Measurements from ENCODE around the gene VTI1A. TPM values are rescaled to one million over a fixed set of nuclear protein-coding genes. Genes with fewer than 3 reads are reported as not detected.

Gene VTI1A
- total and polyA plus RNA-seq, 2 of the 8 experiments (the other 6 are each of a cell fraction or from before 2014, with no cell fraction given): 6.0 to 20.0 TPM

DNA sequence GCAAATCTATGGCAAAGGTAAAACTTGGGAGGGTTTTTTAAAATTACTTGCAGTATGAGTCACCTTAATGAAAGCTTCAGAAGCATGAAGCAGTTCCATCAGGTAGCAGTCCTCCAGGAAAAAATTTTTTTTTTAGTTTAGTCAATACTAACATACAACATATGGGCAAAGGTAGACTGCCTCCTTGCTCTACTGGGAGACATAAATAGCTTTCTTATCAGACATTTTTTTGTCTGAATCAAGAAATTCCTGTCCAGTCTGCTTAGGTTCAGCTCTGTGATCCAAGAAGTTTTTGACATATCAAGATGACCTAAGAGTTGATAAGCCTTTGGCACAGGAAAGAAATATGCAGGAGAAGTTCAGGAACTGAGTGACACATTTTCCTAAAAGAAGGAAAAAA is 331.6 kb downstream of the VTI1A start:
- H3K23ac ChIP-seq (ENCODE audit: insufficient read length): no peak overlapping the region
- H4K8ac ChIP-seq (ENCODE audit: extremely low read depth, insufficient read depth, low read length): no peak overlapping the region
- peaks cover 0 to 6% (median 1%) of the 10 kb centered on the region in 4 experiments; a peak in 3 of 7 replicates for H3K4me1 ChIP-seq (replicated peaks in 1 of 4; ENCODE audit: control insufficient read depth in 3 of 4, insufficient read depth in 4 of 4, low read length in 3 of 4)
- no peak overlapping the region for H3K27ac ChIP-seq (ENCODE audit: low read depth, low read length)
- no peak for DNase-seq (ENCODE audit: low read depth in 1 of 2, low spot score in 2 of 2)
- H2BK5ac ChIP-seq (ENCODE audit: low read depth, low read length): no peak overlapping the region
- no peak overlapping the region for H4K5ac ChIP-seq (ENCODE audit: insufficient read length, low read depth, low read length)
- H2BK20ac ChIP-seq (ENCODE audit: low read length): no peak overlapping the region
- H2BK120ac ChIP-seq (replicated peaks; ENCODE audit: low read depth, low read length): no peak overlapping the region
- H3K4me3 ChIP-seq (ENCODE audit: extremely low read depth in 1 of 4, insufficient read depth in 2 of 4, low read depth in 3 of 4, low read length in 4 of 4): no peak overlapping the region
- H3K27me3 ChIP-seq (replicated peaks in 1 of 4; ENCODE audit: control insufficient read depth in 3 of 4, extremely low read depth in 1 of 4, insufficient read depth in 3 of 4, low read length in 3 of 4): no peaks in the 10 kb centered on the region
- H2BK15ac ChIP-seq (ENCODE audit: low read length): no peak overlapping the region
- H3K14ac ChIP-seq (ENCODE audit: insufficient read length): no peak overlapping the region
- no peak overlapping the region for H2BK12ac ChIP-seq (ENCODE audit: low read depth, low read length)
- no peak overlapping the region for H3K18ac ChIP-seq (ENCODE audit: extremely low read depth, low read length)
- H3K56ac ChIP-seq (replicated peaks; ENCODE audit: insufficient read length, low read depth, low read length): no peak overlapping the region
- H2AK5ac ChIP-seq (ENCODE audit: low read depth, low read length): no peak overlapping the region
- H3K4me2 ChIP-seq (ENCODE audit: insufficient read depth in 1 of 2, low read depth in 2 of 2, low read length in 2 of 2): no peak overlapping the region
- no peaks in the 10 kb centered on the region for H3K79me1 ChIP-seq (ENCODE audit: low read depth, low read length)
- ChIA-PET CTCF (ENCODE audit: partially characterized antibody) (interaction anchor here (0.6 to 4.0 kb wide), 6 partner anchors 16 to 523 kb away, joined by 3 to 18 read pairs (median 4); no protein-coding TSS in a partner anchor), POLR2A (ENCODE audit: partially characterized antibody) (no interaction called here)
- no peak overlapping the region for H4K91ac ChIP-seq (replicated peaks; ENCODE audit: insufficient read length, low read length)
- H4K20me1 ChIP-seq (replicated peaks in 1 of 2; ENCODE audit: control insufficient read depth in 1 of 2, insufficient read depth in 2 of 2, low read length in 2 of 2): no peaks in the 10 kb centered on the region
- H3K9me3 ChIP-seq (ENCODE audit: insufficient read depth in 2 of 2, low read depth in 1 of 2, low read length in 1 of 2): no peaks in the 10 kb centered on the region
- no peaks in the 10 kb centered on the region for H3K23me2 ChIP-seq (ENCODE audit: low read depth, low read length)
- FAIRE-seq: no peak
- no peak overlapping the region for H3K4ac ChIP-seq (replicated peaks; ENCODE audit: insufficient read length, low read depth, low read length)
- no peak overlapping the region for H3K9ac ChIP-seq (replicated peaks in 1 of 4; ENCODE audit: extremely low read depth in 1 of 4, low read depth in 3 of 4, low read length in 3 of 4)
- no peaks in the 10 kb centered on the region for H3K36me3 ChIP-seq (ENCODE audit: control insufficient read depth in 2 of 4, insufficient read depth in 4 of 4, low read length in 3 of 4)
- H2AFZ ChIP-seq (ENCODE audit: low read length): no peak overlapping the region
- H3K79me2 ChIP-seq (ENCODE audit: control insufficient read depth in 1 of 2, insufficient read depth in 2 of 2, low read length in 2 of 2): no peaks in the 10 kb centered on the region
- TF ChIP-seq RXRA (IDR thresholded peaks at IDR 0.05; ENCODE audit: insufficient read depth, low read depth, low read length): no peak
- TF ChIP-seq, protein P1, sequence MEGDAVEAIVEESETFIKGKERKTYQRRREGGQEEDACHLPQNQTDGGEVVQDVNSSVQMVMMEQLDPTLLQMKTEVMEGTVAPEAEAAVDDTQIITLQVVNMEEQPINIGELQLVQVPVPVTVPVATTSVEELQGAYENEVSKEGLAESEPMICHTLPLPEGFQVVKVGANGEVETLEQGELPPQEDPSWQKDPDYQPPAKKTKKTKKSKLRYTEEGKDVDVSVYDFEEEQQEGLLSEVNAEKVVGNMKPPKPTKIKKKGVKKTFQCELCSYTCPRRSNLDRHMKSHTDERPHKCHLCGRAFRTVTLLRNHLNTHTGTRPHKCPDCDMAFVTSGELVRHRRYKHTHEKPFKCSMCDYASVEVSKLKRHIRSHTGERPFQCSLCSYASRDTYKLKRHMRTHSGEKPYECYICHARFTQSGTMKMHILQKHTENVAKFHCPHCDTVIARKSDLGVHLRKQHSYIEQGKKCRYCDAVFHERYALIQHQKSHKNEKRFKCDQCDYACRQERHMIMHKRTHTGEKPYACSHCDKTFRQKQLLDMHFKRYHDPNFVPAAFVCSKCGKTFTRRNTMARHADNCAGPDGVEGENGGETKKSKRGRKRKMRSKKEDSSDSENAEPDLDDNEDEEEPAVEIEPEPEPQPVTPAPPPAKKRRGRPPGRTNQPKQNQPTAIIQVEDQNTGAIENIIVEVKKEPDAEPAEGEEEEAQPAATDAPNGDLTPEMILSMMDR (IDR thresholded peaks at IDR 0.05; ENCODE audit: control extremely low read depth in 1 of 3, insufficient read depth in 1 of 3, low read depth in 1 of 3, low read length in 3 of 3): no peak
